Ovary (tissue), 9 donors: ENCODE measurements around the gene PHOSPHO2. TPM values are rescaled to one million over a fixed set of nuclear protein-coding genes. Genes with fewer than 3 reads are reported as not detected.

ENCODE experiments used
- DNase-seq, 5 donors: peaks; one replicate each; pipeline ENCODE4 v3.0.0-alpha.2; 2019 to 2020
- H3K27ac ChIP-seq, 2 donors: fragments of 200-600 bp; one replicate each; pipeline versions ENCODE4 v1.5.1 to v1.8.0; 2019 to 2022
- H3K27me3 ChIP-seq: fragments of 200-600 bp; one replicate; pipeline ENCODE4 v1.8.0; 2022
- H3K36me3 ChIP-seq: fragments of 200-600 bp; sonication (generic); one replicate; pipeline ENCODE4 v1.5.1; 2019
- H3K4me1 ChIP-seq: one replicate; pipeline ENCODE4 v1.8.1; 2013; ENCODE audit warnings: mild to moderate bottlenecking, moderate library complexity; ENCODE audit not compliant: insufficient read depth
- H3K4me3 ChIP-seq: fragments of 200-600 bp; sonication (generic); one replicate; pipeline ENCODE4 v1.5.1; 2017
- H3K9me3 ChIP-seq, 2 donors: fragments of 200-600 bp in 1 of 2; sonication (generic) in 1 of 2; one replicate each; pipeline versions ENCODE4 v1.5.1 to v1.8.1; 2013 to 2019; ENCODE audit warnings: mild to moderate bottlenecking in 1 of 2, moderate library complexity in 1 of 2
- CTCF ChIP-seq, 3 donors: fragments of 450-650 bp in 2 of 3; fragments of 200-600 bp in 1 of 3; IDR thresholded peaks; one replicate each; pipeline versions ENCODE4 v1.5.1 to v1.8.0; 2016 to 2022; ENCODE audit warnings: antibody characterized with exemption in 3 of 3, mild to moderate bottlenecking in 1 of 3
- EP300 ChIP-seq: sonication (generic); formaldehyde crosslinking; IDR thresholded peaks from one replicate; pipeline ENCODE4 v1.6.1; 2017; ENCODE audit warnings: antibody characterized with exemption
- POLR2A ChIP-seq: fragments of 450-650 bp; IDR thresholded peaks from one replicate; pipeline ENCODE4 v1.6.1; 2017; ENCODE audit warnings: antibody characterized with exemption, mild to moderate bottlenecking, moderate library complexity
- WGBS, 3 donors: extraction: QIAGEN DNeasy Blood & Tissue Kit in 1 of 3; methylation state at CpG; one replicate each; pipeline versions ENCODE4 v1.1.5 to v1.1.7; 2013 to 2017; 5-methylcytosine and 5-hydroxymethylcytosine counted together
- intact Hi-C, 4 donors: fragments of 100-400 bp; cut with DNase I; formaldehyde crosslinking; loops; one replicate each; pipeline versions ENCODE4 v1.11.0 to v1.15.1; 2022 to 2023
- polyA plus RNA-seq, 2 donors: library from polyadenylated mRNA; stranded (reverse); fragments of 200-250 nt in 1 of 2; fragments of 350-450 nt in 1 of 2; fragmentation: Illumina TruSeq in 1 of 2; extraction: RNeasy Lipid Tissue Mini Kit (QIAGEN cat#74804) in 1 of 2; gene quantifications; one replicate each; pipeline ENCODE4 v1.2.3, GENCODE V29; 2013 to 2014
- small RNA-seq: library from RNA; depleted of rRNA; stranded (forward); fragments of <200 nt; gene quantifications from one replicate; pipeline ENCODE3, GENCODE V24; 2016
- total RNA-seq, 7 donors: library from RNA; depleted of rRNA in 2 of 7; stranded (reverse); fragments of >200 nt in 2 of 7; fragmentation: NEBNext Ultra II Directional in 3 of 7; extraction: Animal tissue kit (Norgen Biotek cat#: 25700) in 3 of 7; gene quantifications; one replicate each; pipeline versions ENCODE4 v1.1.0 to v1.2.4, GENCODE V29; 2016 to 2023
- donor health status: DM: no; HTN: no; CAD: no; lungs with moderate emphysema.
- donor health status: DM: no; HTN: no; CAD: no.
- donor health status: Bipolar disorder and iron deficiency.
- donor health status: DM: yes; HTN: yes; CAD: no.
- donor health status: DM: no; HTN: no; CAD: no.
- donor health status: DM: yes; HTN: yes; CAD: no.

The PHOSPHO2 gene
- total and polyA plus RNA-seq, 9 donors = 2.4 to 7.9 (median 5.8) TPM

- no peak for DNase-seq
- intact Hi-C loops = loop anchor here in 1 of 4 donors (10.0 kb wide), 1 partner anchor 155 kb away; the partner anchor contains the start of gene PPIG
- TF ChIP-seq CTCF (IDR thresholded peaks at IDR 0.05) (no peak), POLR2A (no peak), EP300 (no peak)
Measured at GRCh38 chr2:169739351-169739750, 45.1 kb downstream of the PHOSPHO2 start.

GRCh38 chr2:169743549-169743948 is 49.3 kb downstream of the PHOSPHO2 start:
- intact Hi-C loops = no loop called here
- no peak overlapping the region for H3K27ac ChIP-seq
- peaks cover 3% of the 10 kb centered on the region for H3K4me1 ChIP-seq
- H3K27me3 ChIP-seq = no peaks in the 10 kb centered on the region
- TF ChIP-seq CTCF (IDR thresholded peaks at IDR 0.05) (no peak), POLR2A (no peak), EP300 (no peak)
- H3K4me3 ChIP-seq = no peak overlapping the region
- H3K36me3 ChIP-seq = no peaks in the 10 kb centered on the region
- 16 to 32% (median 23%) methylated on average over 4 of the region's 4 CpGs for WGBS, 3 donors
- DNase-seq = peak; percentile 51 to 74 (median 56)
- no peaks in the 10 kb centered on the region for H3K9me3 ChIP-seq

More at GRCh38 chr2:169739351-169739750, 45.1 kb downstream of the PHOSPHO2 start:
- Histone ChIP-seq H3K36me3 (no peaks in the 10 kb centered on the region), H3K27ac (no peak overlapping the region), H3K9me3 (no peaks in the 10 kb centered on the region), H3K27me3 (no peaks in the 10 kb centered on the region), H3K4me1 (peaks cover 7% of the 10 kb centered on the region), H3K4me3 (no peak overlapping the region)
- 70 to 83% (median 79%) methylated on average over 1 of the region's 1 CpG for WGBS, 3 donors

- Histone ChIP-seq H3K9me3 (no peaks in the 10 kb centered on the region), H3K36me3 (no peaks in the 10 kb centered on the region), H3K27me3 (no peaks in the 10 kb centered on the region), H3K27ac (no peak overlapping the region), H3K4me1 (no peaks in the 10 kb centered on the region), H3K4me3 (no peak overlapping the region)
- intact Hi-C loops = no loop called here
- no peak for DNase-seq
- 67 to 71% (median 71%) methylated on average over 2 of the region's 2 CpGs for WGBS, 3 donors
- no peak for TF ChIP-seq POLR2A
- TF ChIP-seq CTCF (IDR thresholded peaks at IDR 0.05) = no peak
- no peak for TF ChIP-seq EP300
Measured at GRCh38 chr2:169746240-169746639, 52.0 kb downstream of the PHOSPHO2 start.

- no peaks in the 10 kb centered on the region for H3K4me1 ChIP-seq
- no peak for TF ChIP-seq EP300
- TF ChIP-seq CTCF (IDR thresholded peaks at IDR 0.05) = no peak
- no peak for TF ChIP-seq POLR2A
- H3K27ac ChIP-seq = no peak overlapping the region
- no peak for DNase-seq
- H3K4me3 ChIP-seq = no peak overlapping the region
- no peaks in the 10 kb centered on the region for H3K27me3 ChIP-seq
- H3K36me3 ChIP-seq = no peaks in the 10 kb centered on the region
- H3K9me3 ChIP-seq = no peaks in the 10 kb centered on the region
- 77 to 81% (median 81%) methylated on average over 6 of the region's 6 CpGs for WGBS, 3 donors
- intact Hi-C loops = no loop called here
Measured at GRCh38 chr2:169748319-169748718, 54.0 kb downstream of the PHOSPHO2 start.

Small RNA genes lying within 50 kb of the gene (small RNA-seq; reads per million reads assigned to genes)
- not detected for gene RF00432

Other genes with a start within 250 kb of the PHOSPHO2 start
- gene BBS5, start 215.0 kb upstream of the PHOSPHO2 start, total RNA-seq = 10 to 100 TPM; 10.6 to 17.2 (median 14.6) TPM
- gene BBS5, start 215.0 kb upstream of the PHOSPHO2 start, polyA plus RNA-seq = 1 to 10 TPM; 7.4 to 8.8 TPM
- 1 to 10 TPM; 1.2 to 1.4 (median 1.2) TPM for gene KLHL41, start 184.8 kb upstream of the PHOSPHO2 start, total RNA-seq
- gene KLHL41, start 184.8 kb upstream of the PHOSPHO2 start, polyA plus RNA-seq = under 1 TPM; 0.67 to 0.78 TPM
- 10 to 100 TPM in 2 of 7 donors, 1 to 10 TPM in 5; 3.6 to 14.1 (median 8.0) TPM for gene FASTKD1, start 120.6 kb upstream of the PHOSPHO2 start, total RNA-seq
- 1 to 10 TPM; 1.9 to 9.7 TPM for gene FASTKD1, start 120.6 kb upstream of the PHOSPHO2 start, polyA plus RNA-seq
- gene PPIG, start 110.1 kb upstream of the PHOSPHO2 start, total RNA-seq = 10 to 100 TPM; 35.2 to 64.5 (median 55.4) TPM
- gene PPIG, start 110.1 kb upstream of the PHOSPHO2 start, polyA plus RNA-seq = 10 to 100 TPM; 29.3 to 36.4 TPM
- gene CFAP210, start 64 bp upstream of the PHOSPHO2 start, total RNA-seq = 1 to 10 TPM in 4 of 7 donors, under 1 TPM in 2, not detected in 1; 0.35 to 2.8 (median 1.4) TPM
- gene CFAP210, start 64 bp upstream of the PHOSPHO2 start, polyA plus RNA-seq = under 1 TPM; 0.07 to 0.18 TPM
- gene KLHL23, start 39.4 kb downstream of the PHOSPHO2 start, total RNA-seq = 10 to 100 TPM; 14.7 to 27.4 (median 19.3) TPM
- 10 to 100 TPM; 10.2 to 23.0 TPM for gene KLHL23, start 39.4 kb downstream of the PHOSPHO2 start, polyA plus RNA-seq
- gene SSB, start 104.4 kb downstream of the PHOSPHO2 start, total RNA-seq = 10 to 100 TPM; 50.1 to 95.7 (median 74.1) TPM
- 100 to 1,000 TPM in 1 of 2 donors, 10 to 100 TPM in 1; 78.3 to 103 TPM for gene SSB, start 104.4 kb downstream of the PHOSPHO2 start, polyA plus RNA-seq
- 10 to 100 TPM; 19.9 to 44.0 (median 26.4) TPM for gene METTL5, start 130.4 kb downstream of the PHOSPHO2 start, total RNA-seq
- gene METTL5, start 130.4 kb downstream of the PHOSPHO2 start, polyA plus RNA-seq = 10 to 100 TPM; 36.0 to 40.3 TPM
- gene UBR3, start 133.0 kb downstream of the PHOSPHO2 start, total RNA-seq = 10 to 100 TPM; 33.1 to 63.4 (median 48.3) TPM
- 10 to 100 TPM; 13.6 to 18.2 TPM for gene UBR3, start 133.0 kb downstream of the PHOSPHO2 start, polyA plus RNA-seq